ENCODE measurements around the gene MACF1.

The MACF1 gene

GRCh38 chr1:39213511-39214002 is 9.1 kb downstream of the MACF1 start:
- DNase-seq (ENCODE audit: extremely low spot score) = no peak
- no peak for TF ChIP-seq PKNOX1 (IDR thresholded peaks at IDR 0.05)
- no peak for TF ChIP-seq SUZ12 (IDR thresholded peaks at IDR 0.05)
- TF ChIP-seq L3MBTL2 (conservative IDR thresholded peaks at IDR 0.05) = no peak
- no peak for TF ChIP-seq ELF4 (IDR thresholded peaks at IDR 0.05)
- TF ChIP-seq CTBP1 (IDR thresholded peaks at IDR 0.05; ENCODE audit: borderline replicate concordance) = no peak
- CTCF ChIA-PET = interaction anchor here (0.9 to 4.1 kb wide), 3 partner anchors 9 to 45 kb away, joined by 3 to 14 read pairs (median 8); partner anchors contain the start of gene MACF1
- POLR2A ChIA-PET = interaction anchor here (0.6 to 2.5 kb wide), 3 partner anchors 9 to 248 kb away, joined by 4 to 16 read pairs (median 6); partner anchors contain the start of gene MACF1

DNA sequence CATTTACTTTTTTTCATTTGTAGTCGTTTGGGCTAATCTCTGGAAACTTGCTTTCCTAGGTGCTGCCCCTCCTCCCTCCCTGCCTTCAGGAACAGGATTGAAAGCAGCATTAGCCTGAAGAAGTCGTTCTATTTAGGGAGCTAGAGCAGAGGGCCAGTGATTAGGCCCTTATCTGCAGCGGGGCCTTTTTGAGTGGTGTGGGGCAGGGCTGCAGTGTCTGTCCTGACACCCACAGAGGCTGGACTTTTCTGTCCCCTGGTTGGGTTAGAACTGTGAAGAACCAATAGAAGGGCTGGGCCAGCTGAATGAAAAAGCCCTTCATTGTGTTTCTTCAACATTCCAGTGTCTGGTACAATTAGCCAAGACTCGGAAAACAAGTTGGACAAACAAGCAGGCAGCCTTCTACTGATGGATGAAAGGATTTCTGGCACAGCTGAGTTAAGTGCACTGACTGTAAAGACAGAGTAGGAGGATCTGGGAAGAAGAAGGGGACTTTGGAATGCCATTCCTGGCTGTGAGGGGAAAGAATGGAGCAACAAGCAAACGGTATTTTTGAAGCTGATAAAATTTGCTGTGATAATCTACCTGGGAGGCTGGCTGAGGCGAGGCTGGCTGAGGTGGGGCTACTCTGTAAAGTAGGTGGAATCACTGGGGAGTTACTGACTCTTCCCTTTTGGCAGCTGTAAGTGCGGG is 9.7 kb downstream of the MACF1 start:
- DNase-seq (ENCODE audit: extremely low spot score) = no peak
- TF ChIP-seq TARDBP (IDR thresholded peaks at IDR 0.05) (no peak), LEF1 (IDR thresholded peaks at IDR 0.05; ENCODE audit: borderline replicate concordance) (no peak), ZNF384 (IDR thresholded peaks at IDR 0.05) (no peak), BHLHE40 (IDR thresholded peaks at IDR 0.05; ENCODE audit: borderline replicate concordance) (no peak), NFRKB (IDR thresholded peaks at IDR 0.05) (no peak), CTBP1 (IDR thresholded peaks at IDR 0.05; ENCODE audit: borderline replicate concordance) (no peak), L3MBTL2 (conservative IDR thresholded peaks at IDR 0.05) (no peak), ELF4 (IDR thresholded peaks at IDR 0.05) (no peak), SUZ12 (IDR thresholded peaks at IDR 0.05) (no peak), FOXM1 (IDR thresholded peaks at IDR 0.05; ENCODE audit: borderline replicate concordance) (no peak), ARNT (IDR thresholded peaks at IDR 0.05) (no peak), SP1 (IDR thresholded peaks at IDR 0.05) (no peak), HDGF (IDR thresholded peaks at IDR 0.05; ENCODE audit: borderline replicate concordance) (no peak), FOXK2 (IDR thresholded peaks at IDR 0.05) (no peak), PKNOX1 (IDR thresholded peaks at IDR 0.05) (no peak), FOXA1 (IDR thresholded peaks at IDR 0.05) (no peak)
- CTCF ChIA-PET = interaction anchor here (2.3 to 4.1 kb wide), 2 partner anchors 9 to 22 kb away, joined by 8 to 14 read pairs; partner anchors contain the start of gene MACF1
- POLR2A ChIA-PET = interaction anchor here (1.5 to 2.5 kb wide), 2 partner anchors 9 to 13 kb away, joined by 6 to 16 read pairs; partner anchors contain the start of gene MACF1

DNA sequence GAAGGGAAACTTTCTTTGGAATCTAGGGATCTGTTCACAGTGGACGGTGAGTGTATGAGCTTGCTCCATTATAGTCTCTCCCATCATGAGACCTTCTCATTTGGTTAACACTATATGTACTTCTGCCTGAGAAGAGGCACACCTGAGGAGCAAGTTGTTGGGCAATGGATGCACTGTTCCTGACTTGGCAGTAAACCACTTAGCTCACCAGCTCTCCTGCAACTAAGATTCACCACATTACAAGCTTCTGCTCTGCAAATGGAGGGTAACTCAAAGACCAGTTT is 10.2 kb downstream of the MACF1 start:
- ChIA-PET POLR2A (interaction anchor here (1.5 to 2.5 kb wide), 2 partner anchors 10 to 12 kb away, joined by 6 to 16 read pairs; partner anchors contain the start of gene MACF1), CTCF (interaction anchor here (0.5 to 4.1 kb wide), 3 partner anchors 10 to 392 kb away, joined by 3 to 14 read pairs (median 8); partner anchors contain the start of gene MACF1)
- DNase-seq (ENCODE audit: extremely low spot score) = no peak
- TF ChIP-seq LEF1 (IDR thresholded peaks at IDR 0.05; ENCODE audit: borderline replicate concordance) = no peak
- no peak for TF ChIP-seq HDGF (IDR thresholded peaks at IDR 0.05; ENCODE audit: borderline replicate concordance)
- no peak for TF ChIP-seq SP1 (IDR thresholded peaks at IDR 0.05)
- TF ChIP-seq ELF4 (IDR thresholded peaks at IDR 0.05) = no peak
- no peak for TF ChIP-seq PKNOX1 (IDR thresholded peaks at IDR 0.05)
- TF ChIP-seq TARDBP (IDR thresholded peaks at IDR 0.05) = no peak
- no peak for TF ChIP-seq FOXA1 (IDR thresholded peaks at IDR 0.05)
- TF ChIP-seq SUZ12 (IDR thresholded peaks at IDR 0.05) = no peak
- no peak for TF ChIP-seq ZNF384 (IDR thresholded peaks at IDR 0.05)
- TF ChIP-seq ARNT (IDR thresholded peaks at IDR 0.05) = no peak
- TF ChIP-seq FOXM1 (IDR thresholded peaks at IDR 0.05; ENCODE audit: borderline replicate concordance) = no peak
- TF ChIP-seq BHLHE40 (IDR thresholded peaks at IDR 0.05; ENCODE audit: borderline replicate concordance) = no peak

GRCh38 chr1:39214998-39215873 is 10.7 kb downstream of the MACF1 start:
- CTCF ChIA-PET = interaction anchor here (0.5 to 4.1 kb wide), 3 partner anchors 10 to 391 kb away, joined by 3 to 14 read pairs (median 8); partner anchors contain the start of gene MACF1

More at GRCh38 chr1:39214998-39215873, 10.7 kb downstream of the MACF1 start:
- POLR2A ChIA-PET = interaction anchor here (1.5 to 2.5 kb wide), 2 partner anchors 10 to 12 kb away, joined by 6 to 16 read pairs; partner anchors contain the start of gene MACF1
- no peak for DNase-seq (ENCODE audit: extremely low spot score)
- no peak for TF ChIP-seq BHLHE40 (IDR thresholded peaks at IDR 0.05; ENCODE audit: borderline replicate concordance)
- no peak for TF ChIP-seq ARNT (IDR thresholded peaks at IDR 0.05)
- no peak for TF ChIP-seq PKNOX1 (IDR thresholded peaks at IDR 0.05)
- no peak for TF ChIP-seq SP1 (IDR thresholded peaks at IDR 0.05)

All from HEK293T (cell line).